Measurements from ENCODE around the gene OGFR. TPM values are rescaled to one million over a fixed set of nuclear protein-coding genes. Genes with fewer than 3 reads are reported as not detected.

The OGFR gene, protein sequence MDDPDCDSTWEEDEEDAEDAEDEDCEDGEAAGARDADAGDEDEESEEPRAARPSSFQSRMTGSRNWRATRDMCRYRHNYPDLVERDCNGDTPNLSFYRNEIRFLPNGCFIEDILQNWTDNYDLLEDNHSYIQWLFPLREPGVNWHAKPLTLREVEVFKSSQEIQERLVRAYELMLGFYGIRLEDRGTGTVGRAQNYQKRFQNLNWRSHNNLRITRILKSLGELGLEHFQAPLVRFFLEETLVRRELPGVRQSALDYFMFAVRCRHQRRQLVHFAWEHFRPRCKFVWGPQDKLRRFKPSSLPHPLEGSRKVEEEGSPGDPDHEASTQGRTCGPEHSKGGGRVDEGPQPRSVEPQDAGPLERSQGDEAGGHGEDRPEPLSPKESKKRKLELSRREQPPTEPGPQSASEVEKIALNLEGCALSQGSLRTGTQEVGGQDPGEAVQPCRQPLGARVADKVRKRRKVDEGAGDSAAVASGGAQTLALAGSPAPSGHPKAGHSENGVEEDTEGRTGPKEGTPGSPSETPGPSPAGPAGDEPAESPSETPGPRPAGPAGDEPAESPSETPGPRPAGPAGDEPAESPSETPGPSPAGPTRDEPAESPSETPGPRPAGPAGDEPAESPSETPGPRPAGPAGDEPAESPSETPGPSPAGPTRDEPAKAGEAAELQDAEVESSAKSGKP
- total RNA-seq = 29.6 and 31.0 TPM in 2 replicates
- long read RNA-seq = 0 reads

DNA sequence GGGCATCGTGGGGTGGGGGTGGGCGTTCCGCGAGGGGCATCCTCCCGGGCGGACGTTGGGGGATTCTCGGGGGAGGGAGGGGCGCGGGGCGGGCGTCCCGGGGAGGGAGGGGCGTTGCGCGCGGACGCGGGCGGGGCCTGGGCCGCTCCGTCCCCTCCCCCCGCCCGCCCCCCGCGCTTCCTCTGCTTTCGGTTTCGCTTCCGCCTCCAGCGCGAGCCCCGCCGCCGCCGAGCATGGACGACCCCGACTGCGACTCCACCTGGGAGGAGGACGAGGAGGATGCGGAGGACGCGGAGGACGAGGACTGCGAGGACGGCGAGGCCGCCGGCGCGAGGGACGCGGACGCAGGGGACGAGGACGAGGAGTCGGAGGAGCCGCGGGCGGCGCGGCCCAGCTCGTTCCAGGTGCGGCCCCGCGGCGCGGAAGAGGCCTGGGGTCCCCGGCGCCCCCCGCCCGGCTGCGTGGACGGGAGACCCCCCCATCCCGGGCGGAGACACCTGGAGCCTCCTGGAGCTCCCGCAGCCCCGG, at the start of gene OGFR:
TSS of gene OGFR (plus strand) at position 209 of the 528 bp plus-strand sequence. CDS start at position 234, 25 bp downstream.
- peak within 1 kb of the TSS; percentile 86 for H3K27ac Mint-ChIP-seq
- H3K9me3 Mint-ChIP-seq (ENCODE audit: low read depth) = no peaks in the 10 kb centered on the region
- DNase-seq (ENCODE audit: low spot score, unreplicated experiment) = no peak
- TF ChIP-seq, protein P1, sequence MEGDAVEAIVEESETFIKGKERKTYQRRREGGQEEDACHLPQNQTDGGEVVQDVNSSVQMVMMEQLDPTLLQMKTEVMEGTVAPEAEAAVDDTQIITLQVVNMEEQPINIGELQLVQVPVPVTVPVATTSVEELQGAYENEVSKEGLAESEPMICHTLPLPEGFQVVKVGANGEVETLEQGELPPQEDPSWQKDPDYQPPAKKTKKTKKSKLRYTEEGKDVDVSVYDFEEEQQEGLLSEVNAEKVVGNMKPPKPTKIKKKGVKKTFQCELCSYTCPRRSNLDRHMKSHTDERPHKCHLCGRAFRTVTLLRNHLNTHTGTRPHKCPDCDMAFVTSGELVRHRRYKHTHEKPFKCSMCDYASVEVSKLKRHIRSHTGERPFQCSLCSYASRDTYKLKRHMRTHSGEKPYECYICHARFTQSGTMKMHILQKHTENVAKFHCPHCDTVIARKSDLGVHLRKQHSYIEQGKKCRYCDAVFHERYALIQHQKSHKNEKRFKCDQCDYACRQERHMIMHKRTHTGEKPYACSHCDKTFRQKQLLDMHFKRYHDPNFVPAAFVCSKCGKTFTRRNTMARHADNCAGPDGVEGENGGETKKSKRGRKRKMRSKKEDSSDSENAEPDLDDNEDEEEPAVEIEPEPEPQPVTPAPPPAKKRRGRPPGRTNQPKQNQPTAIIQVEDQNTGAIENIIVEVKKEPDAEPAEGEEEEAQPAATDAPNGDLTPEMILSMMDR (IDR thresholded peaks at IDR 0.05; ENCODE audit: unreplicated experiment) = no peak
- H3K27me3 Mint-ChIP-seq = peaks cover 11% of the 10 kb centered on the region
- peaks cover 5% of the 10 kb centered on the region for H3K4me1 Mint-ChIP-seq (ENCODE audit: low read depth)
- peaks cover 9% of the 10 kb centered on the region for H3K36me3 Mint-ChIP-seq (ENCODE audit: insufficient read depth)
- H3K4me3 Mint-ChIP-seq (ENCODE audit: low read depth) = peak within 1 kb of the TSS; percentile 85

- H3K27me3 Mint-ChIP-seq = peaks cover 24% of the 10 kb centered on the region
- peaks cover 2% of the 10 kb centered on the region for H3K4me1 Mint-ChIP-seq (ENCODE audit: low read depth)
- no peak overlapping the region for H3K4me3 Mint-ChIP-seq (ENCODE audit: low read depth)
- H3K9me3 Mint-ChIP-seq (ENCODE audit: low read depth) = no peaks in the 10 kb centered on the region
- H3K27ac Mint-ChIP-seq = no peak overlapping the region
- DNase-seq (ENCODE audit: low spot score, unreplicated experiment) = no peak
- H3K36me3 Mint-ChIP-seq (ENCODE audit: insufficient read depth) = no peaks in the 10 kb centered on the region
- TF ChIP-seq, protein P1 (IDR thresholded peaks at IDR 0.05; ENCODE audit: unreplicated experiment) = no peak
Observed at GRCh38 chr20:62754991-62755356, 49.7 kb upstream of the OGFR start.

- Mint-ChIP-seq H3K27ac (no peak overlapping the region), H3K36me3 (ENCODE audit: insufficient read depth) (no peaks in the 10 kb centered on the region), H3K27me3 (peaks cover 22% of the 10 kb centered on the region), H3K9me3 (ENCODE audit: low read depth) (no peaks in the 10 kb centered on the region), H3K4me1 (ENCODE audit: low read depth) (peaks cover 4% of the 10 kb centered on the region), H3K4me3 (ENCODE audit: low read depth) (no peak overlapping the region)
- TF ChIP-seq, protein P1 (IDR thresholded peaks at IDR 0.05; ENCODE audit: unreplicated experiment) = no peak
- DNase-seq (ENCODE audit: low spot score, unreplicated experiment) = no peak
Observed at GRCh38 chr20:62755817-62756724, 48.6 kb upstream of the OGFR start.

- Mint-ChIP-seq H3K27ac (no peak overlapping the region), H3K36me3 (ENCODE audit: insufficient read depth) (no peaks in the 10 kb centered on the region), H3K4me1 (ENCODE audit: low read depth) (peaks cover 6% of the 10 kb centered on the region), H3K9me3 (ENCODE audit: low read depth) (no peaks in the 10 kb centered on the region), H3K4me3 (ENCODE audit: low read depth) (no peak overlapping the region), H3K27me3 (peaks cover 18% of the 10 kb centered on the region)
- TF ChIP-seq, protein P1 (IDR thresholded peaks at IDR 0.05; ENCODE audit: unreplicated experiment) = no peak
- DNase-seq (ENCODE audit: low spot score, unreplicated experiment) = no peak
Observed at GRCh38 chr20:62758226-62758912, 46.3 kb upstream of the OGFR start.

All from progenitor cell of endocrine pancreas (in vitro differentiated cells).